Fibroblast of gingiva (primary cell): ENCODE results near the gene MZB1.
"Not testable (repeated sequence)": the region's sequence is repeated elsewhere in the genome, so short reads cannot be mapped to it uniquely, and the experiment has no call there.

ENCODE experiments used
- DNase-seq: peaks from one replicate; pipeline ENCODE4 v3.0.0-alpha.2; 2011; ENCODE audit warnings: low read depth

Gene MZB1

DNA sequence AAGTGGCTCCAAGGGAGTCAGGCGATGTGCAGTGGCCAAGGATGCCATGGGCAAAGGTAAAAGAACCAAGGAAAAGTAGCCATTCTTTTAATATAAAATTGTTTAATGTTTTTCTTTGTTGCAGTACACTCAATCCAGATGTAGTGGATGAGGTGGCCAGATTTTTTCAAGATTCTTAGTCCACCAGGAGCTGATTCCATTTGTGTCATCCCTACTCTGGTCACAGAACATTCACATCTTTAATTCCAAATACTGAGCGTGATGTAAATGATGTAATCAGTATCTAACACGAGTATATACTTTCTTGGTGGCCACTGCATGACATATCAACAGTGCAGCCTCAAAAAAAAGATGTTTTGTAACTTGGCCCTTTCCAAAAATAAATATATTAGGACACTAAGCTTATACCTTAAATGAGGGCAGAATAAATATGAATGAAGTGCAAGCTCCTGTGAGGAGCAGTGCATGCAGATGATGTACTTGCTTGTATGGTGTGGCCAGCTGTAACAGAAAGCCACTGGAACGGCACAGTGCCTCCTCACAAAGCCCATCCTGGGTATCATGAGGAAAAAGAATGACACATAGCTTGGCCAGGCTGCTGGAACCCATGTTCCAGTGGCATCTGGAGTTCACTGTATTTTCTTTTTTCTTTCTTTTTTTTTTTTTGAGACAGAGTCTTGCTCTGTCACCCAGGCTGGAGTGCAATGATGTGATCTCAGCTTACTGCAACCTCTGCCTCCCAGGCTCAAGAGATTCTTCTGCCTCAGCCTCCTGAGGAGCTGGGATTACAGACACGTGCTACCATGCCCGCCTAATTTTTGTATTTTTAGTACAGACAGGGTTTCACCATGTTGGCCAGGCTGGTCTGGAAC is 20.6 kb upstream of the MZB1 start:
- DNase-seq, result no peak

GRCh38 chr5:139409116-139409515 is 19.4 kb upstream of the MZB1 start:
- DNase-seq, result not testable (repeated sequence)

DNA sequence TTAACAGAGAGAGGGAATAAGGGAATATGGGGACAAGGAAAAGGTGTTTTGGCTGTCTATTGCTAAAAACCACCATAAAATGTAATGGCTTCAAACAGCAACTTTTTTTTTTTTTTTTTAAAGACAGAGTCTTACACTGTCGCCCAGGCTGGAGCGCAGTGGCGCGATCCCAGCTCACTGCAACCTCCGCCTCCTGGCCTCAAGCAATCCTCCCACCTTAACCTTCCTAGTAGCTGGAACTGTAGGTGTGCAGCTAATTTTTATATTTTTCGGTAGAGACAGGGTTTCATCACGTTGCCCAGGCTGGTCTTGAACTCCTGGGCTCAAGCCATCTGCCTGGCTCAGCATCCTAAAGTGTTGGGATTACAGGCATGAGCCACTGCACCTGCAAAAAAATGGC is 18.5 kb upstream of the MZB1 start:
- DNase-seq, result no peak

- DNase-seq, result no peak
Measured at GRCh38 chr5:139407517-139407916, 17.8 kb upstream of the MZB1 start.

DNA sequence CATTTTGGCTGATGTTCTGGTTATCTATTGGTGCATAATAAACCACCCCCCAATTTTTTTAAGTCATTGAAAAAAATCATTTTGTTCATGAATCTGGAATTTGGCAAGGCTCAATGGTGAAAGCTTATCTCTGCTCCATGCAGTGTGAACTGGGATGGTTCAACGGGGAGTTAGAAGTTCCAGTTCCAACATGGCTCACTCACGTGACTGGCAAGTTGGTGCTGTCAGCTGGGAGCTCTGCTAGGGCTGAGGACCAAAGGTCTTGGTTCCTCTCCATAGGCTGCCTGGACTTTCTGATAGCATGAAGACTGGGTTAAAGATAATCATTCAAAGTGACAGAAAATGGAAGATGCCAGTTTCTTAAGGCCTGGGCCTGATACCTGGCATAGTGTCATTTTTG is 17.2 kb upstream of the MZB1 start:
- no peak for DNase-seq

GRCh38 chr5:139404484-139404840 is 14.7 kb upstream of the MZB1 start:
- no peak for DNase-seq

- DNase-seq, result peak; percentile 97
Measured at GRCh38 chr5:139403787-139404483, 14.2 kb upstream of the MZB1 start, which contains the start of gene SPATA24. TSS of gene SPATA24 (minus strand) at chr5:139404089. CDS start at chr5:139404060, 29 bp downstream.

DNA sequence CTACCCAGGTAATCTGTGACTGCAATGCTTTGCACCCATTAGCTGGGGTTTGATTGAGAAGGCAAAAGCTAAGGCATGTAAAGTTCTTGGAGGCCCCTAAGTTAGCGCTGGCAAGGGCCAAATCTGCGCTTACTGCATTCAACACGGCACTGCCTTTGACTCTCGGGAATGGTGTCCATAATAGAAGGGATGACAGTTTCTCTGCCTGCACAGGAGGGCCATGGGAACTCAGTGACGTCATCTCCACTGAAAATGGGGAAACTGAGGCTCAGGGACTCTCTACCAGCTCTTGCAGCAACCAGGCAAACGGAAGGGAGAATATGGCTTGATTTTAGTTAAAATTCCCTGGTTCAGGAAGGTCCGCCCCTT is 13.7 kb upstream of the MZB1 start:
- no peak for DNase-seq

GRCh38 chr5:139402561-139403158 is 12.9 kb upstream of the MZB1 start:
- no peak for DNase-seq

GRCh38 chr5:139401546-139401945 is 11.8 kb upstream of the MZB1 start:
- no peak for DNase-seq

DNA sequence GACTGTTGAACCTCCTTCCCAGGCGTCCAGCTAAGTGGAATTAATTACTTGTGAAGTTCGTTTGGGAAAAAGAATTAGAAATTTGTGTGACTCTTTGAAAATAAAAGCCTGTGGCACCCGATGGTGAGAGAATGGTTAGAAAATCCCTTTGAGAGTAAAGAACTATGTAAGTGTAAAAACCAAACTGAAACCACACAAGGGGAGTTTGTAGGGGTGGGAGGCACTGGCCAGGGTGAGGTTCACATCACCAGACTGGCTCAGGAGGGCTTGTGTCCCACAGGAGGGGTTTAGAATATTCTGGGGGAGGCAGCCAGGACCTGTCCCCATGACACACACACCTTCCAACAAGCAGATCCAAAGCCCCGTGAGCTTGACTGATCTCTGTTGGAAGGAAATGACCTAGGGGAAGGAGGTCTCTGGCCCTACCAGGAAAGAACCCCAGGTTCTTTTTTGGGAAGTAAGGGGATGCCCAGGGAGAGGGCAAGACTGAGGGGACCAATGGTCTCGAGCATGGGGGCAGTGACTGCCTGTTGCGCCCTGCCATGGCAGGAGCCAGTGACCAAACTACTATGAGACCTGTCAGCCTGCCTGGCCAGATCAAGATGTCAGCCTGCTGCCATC is 9.9 kb upstream of the MZB1 start:
- no peak for DNase-seq

DNA sequence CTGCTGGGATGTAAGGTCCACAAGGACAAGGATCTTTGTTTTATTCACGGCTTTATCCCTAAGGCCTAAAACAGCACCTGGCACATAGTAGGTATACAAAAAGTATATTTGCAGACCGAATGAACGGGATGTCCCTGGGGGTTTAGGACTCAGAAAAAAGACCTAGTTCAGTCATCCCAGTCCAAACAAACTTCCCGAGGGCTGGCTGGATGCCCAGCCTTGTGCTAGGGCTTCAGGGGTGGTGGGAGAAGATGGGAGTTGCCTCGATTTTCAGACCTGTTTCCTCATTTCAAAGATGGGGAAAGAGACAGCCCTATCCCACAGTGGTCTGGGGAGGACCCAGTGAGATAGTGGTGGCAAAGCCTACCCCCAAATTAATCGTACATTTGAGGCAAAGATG is 8.2 kb upstream of the MZB1 start:
- DNase-seq, result no peak

DNA sequence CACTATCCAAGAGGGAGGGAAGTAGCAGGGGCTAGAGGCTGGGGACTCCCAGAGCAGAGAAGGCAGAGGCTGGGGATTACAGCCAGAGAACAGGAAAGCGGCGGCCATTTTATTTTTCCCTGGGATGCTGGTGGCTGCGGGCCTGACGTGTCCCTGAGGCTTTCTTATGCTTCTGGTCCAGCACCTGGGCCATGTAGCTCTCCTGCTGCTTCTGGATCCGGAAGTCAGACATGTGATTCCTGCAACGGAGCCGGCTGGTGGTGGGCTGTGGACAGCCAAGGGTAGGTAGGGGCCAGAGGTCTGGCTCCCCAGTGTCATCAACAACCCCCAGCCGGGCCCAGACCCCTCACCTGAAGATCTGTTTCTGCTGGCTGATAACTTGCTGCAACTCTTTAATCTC is 7.0 kb upstream of the MZB1 start:
- no peak for DNase-seq

DNA sequence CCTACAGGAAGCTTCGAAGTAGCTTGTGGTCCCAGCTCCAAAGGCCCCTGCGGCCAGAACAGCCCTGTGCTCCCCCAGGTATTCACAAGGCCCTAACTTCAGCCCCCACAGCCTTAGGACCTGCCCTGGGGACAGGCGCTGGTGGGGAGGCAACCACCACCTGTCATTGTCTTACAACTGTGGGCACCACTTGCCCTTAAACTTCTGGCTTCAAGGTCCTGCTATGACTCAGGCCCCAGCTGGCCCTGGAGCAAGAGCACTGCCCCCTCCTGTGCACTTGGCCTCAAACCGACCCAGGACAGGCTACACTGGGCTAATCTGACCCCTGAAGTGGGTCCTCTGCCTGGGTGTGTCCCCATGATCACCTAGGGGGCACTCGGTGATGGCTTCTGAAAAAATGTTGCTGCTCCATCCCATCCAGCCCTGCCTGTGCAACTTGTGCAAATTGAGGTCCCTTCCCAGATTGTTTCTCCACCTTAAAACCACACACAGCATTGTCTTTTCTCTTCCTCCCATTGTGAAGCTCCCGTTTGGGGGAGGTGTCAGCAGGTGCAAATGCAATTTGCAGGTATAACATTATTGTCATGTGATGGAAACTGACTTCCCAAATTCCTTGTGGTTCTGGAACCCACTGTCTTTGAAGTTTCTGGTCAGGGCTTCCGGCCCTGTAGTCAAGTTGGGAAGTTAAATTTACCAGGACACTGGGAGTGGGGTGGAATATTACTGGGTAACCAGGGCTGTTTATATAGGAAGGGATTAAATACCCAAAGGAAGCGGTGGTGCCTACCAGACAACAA is 6.3 kb upstream of the MZB1 start:
- no peak for DNase-seq

GRCh38 chr5:139394654-139395566 is 5.2 kb upstream of the MZB1 start, which contains the start of gene PROB1:
TSS of gene PROB1 (minus strand) at chr5:139395104. CDS start at chr5:139395081, 23 bp downstream.
- DNase-seq, result peak; percentile 23

GRCh38 chr5:139394123-139394653 is 4.5 kb upstream of the MZB1 start:
- DNase-seq, result peak; percentile 29

DNA sequence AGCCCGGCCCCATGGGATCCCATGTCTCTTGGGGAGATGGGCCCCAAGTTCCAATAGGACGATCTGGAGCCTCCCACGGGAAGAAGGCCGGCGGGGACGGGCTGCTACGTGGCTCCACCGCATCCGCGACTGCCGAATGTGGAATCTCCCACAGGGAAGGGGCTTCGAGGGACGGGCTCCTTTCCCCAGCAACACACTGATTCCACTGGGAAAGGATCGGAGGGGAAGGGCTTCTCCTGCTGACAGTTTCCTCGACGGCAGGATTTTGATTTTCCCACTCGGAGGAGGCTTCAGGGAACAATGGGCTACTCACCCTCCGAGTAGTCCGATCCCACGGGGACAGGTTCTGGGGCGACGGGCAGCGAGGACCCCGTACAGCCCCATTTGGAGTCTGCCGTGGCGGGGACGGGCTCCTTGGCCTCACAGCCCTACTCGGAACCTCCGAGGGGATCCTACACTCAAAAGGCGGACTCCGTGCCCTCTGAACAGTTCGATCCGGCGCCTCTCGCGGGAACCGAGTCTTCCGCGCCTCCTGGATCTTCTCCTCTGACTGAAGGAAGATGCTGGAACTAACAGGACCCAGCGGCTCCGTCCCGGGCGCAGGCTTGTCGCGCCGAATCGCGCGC is 3.9 kb upstream of the MZB1 start:
- DNase-seq, result no peak

DNA sequence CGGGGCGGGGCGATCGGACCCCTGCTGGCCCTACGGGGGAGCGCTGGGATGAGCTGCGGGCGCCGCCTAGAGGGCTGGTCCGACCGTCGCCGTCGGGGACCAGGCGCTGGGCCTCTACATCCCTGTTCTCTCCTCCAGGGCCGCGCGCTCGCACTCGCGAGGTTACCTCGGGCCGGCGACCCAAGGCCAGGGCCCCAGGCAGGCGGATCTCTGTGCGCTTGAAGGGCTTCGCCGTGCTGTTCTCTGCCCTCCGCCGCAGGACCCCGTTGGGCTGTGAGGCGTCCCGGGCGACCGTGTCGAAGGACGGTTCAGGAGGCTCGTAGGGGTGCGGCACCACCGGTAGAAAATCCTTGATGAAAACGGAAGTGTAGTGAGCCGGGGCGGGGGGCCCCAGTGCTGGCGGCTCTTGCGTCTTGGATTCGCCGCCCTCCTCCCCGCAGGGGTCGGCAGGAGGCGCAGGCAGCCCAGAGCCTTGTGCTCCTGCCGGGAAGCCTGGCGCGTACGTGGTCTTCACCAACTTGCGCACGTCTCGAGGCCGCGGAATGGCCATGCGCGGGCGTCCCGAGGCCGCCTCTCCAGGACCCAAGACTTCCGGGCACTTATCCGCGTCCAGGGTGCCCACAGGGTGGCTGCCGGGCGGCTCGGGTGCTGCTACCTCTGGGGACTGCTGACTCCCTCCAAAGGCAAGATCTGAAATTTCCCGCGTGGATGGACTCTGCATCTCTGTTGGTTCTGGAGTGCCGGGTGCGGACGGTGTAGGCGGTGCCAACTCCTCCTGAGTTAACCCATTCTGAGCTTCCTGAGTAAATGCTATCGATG is 3.2 kb upstream of the MZB1 start:
- DNase-seq, result peak; percentile 66

DNA sequence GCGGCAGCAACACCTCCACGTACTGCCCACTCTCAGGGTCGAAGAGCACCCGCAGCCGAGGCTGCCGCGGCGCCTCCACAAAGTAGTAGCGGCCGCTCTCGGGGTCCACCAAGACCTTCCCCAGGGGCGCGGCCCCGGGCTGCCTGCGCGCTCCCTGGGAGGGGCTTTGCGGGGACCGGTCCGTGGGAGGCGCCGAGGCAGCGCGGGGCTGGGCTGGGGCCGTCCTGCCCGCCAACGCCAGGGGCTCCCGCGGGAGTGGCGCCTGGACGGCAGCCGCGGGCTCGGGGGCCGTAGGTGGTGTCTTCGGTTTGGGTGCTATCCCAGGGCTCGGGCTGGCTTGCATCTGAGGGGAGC is 2.6 kb upstream of the MZB1 start:
- no peak for DNase-seq
